WI38 (cell line): ENCODE results near the gene KIF3C.

Source experiments
- H3K4me3 ChIP-seq: 2 replicates; pipeline ENCODE4 v1.5.1; 2011; ENCODE audit warnings: low read depth, mild to moderate bottlenecking, control low read depth, low read length
- CTCF ChIP-seq: IDR thresholded peaks from 2 replicates; pipeline ENCODE4 v1.5.1; 2012; ENCODE audit warnings: low read depth, mild to moderate bottlenecking, control low read depth, low read length

Gene KIF3C

GRCh38 chr2:25877431-25878360 is 104.6 kb downstream of the KIF3C start:
- no peak for TF ChIP-seq CTCF
- H3K4me3 ChIP-seq: peak overlapping the region; percentile 92
